ENCODE results near the gene HABP4. TPM values are rescaled to one million over a fixed set of nuclear protein-coding genes. Genes with fewer than 3 reads are reported as not detected.
A peak's percentile ranks its signal among the peaks of the same experiment; 100 is the strongest.

The HABP4 gene
- total and polyA plus RNA-seq, 9 of the 15 experiments (the other 6 are each of a cell fraction or from before 2014, with no cell fraction given) = 0.38 to 2.4 (median 1.9) TPM

DNA sequence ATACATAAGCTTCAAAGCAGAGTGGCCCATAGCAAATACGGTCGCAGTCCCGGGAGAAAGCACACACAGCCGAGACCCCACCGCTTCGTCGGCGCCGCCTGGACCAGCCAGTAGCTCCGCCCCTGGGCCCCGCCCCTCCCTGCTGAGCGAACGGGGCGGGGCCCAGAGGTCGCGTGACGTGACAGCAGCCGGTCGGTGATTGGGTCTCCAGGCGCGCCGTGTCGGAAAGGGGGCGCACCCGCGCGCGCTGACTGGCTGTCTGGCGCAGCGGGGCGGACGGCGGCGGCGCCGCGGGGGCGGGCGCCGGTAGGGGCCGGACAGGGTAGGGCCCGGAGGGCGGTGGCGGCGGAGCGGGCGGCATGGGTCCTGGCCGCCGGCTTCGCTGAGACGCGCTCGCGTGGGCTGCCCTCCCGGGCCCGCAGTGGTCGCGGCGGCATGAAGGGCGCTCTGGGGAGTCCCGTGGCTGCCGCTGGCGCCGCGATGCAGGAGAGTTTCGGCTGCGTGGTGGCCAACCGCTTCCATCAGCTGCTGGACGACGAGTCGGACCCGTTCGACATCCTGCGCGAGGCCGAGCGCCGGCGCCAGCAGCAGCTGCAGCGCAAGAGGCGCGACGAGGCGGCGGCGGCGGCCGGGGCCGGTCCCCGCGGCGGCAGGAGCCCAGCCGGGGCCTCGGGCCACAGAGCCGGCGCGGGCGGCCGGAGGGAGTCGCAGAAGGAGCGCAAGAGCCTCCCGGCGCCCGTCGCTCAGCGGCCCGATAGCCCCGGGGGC lies at the start of gene HABP4 (continued):
- TF ChIP-seq, protein P1, sequence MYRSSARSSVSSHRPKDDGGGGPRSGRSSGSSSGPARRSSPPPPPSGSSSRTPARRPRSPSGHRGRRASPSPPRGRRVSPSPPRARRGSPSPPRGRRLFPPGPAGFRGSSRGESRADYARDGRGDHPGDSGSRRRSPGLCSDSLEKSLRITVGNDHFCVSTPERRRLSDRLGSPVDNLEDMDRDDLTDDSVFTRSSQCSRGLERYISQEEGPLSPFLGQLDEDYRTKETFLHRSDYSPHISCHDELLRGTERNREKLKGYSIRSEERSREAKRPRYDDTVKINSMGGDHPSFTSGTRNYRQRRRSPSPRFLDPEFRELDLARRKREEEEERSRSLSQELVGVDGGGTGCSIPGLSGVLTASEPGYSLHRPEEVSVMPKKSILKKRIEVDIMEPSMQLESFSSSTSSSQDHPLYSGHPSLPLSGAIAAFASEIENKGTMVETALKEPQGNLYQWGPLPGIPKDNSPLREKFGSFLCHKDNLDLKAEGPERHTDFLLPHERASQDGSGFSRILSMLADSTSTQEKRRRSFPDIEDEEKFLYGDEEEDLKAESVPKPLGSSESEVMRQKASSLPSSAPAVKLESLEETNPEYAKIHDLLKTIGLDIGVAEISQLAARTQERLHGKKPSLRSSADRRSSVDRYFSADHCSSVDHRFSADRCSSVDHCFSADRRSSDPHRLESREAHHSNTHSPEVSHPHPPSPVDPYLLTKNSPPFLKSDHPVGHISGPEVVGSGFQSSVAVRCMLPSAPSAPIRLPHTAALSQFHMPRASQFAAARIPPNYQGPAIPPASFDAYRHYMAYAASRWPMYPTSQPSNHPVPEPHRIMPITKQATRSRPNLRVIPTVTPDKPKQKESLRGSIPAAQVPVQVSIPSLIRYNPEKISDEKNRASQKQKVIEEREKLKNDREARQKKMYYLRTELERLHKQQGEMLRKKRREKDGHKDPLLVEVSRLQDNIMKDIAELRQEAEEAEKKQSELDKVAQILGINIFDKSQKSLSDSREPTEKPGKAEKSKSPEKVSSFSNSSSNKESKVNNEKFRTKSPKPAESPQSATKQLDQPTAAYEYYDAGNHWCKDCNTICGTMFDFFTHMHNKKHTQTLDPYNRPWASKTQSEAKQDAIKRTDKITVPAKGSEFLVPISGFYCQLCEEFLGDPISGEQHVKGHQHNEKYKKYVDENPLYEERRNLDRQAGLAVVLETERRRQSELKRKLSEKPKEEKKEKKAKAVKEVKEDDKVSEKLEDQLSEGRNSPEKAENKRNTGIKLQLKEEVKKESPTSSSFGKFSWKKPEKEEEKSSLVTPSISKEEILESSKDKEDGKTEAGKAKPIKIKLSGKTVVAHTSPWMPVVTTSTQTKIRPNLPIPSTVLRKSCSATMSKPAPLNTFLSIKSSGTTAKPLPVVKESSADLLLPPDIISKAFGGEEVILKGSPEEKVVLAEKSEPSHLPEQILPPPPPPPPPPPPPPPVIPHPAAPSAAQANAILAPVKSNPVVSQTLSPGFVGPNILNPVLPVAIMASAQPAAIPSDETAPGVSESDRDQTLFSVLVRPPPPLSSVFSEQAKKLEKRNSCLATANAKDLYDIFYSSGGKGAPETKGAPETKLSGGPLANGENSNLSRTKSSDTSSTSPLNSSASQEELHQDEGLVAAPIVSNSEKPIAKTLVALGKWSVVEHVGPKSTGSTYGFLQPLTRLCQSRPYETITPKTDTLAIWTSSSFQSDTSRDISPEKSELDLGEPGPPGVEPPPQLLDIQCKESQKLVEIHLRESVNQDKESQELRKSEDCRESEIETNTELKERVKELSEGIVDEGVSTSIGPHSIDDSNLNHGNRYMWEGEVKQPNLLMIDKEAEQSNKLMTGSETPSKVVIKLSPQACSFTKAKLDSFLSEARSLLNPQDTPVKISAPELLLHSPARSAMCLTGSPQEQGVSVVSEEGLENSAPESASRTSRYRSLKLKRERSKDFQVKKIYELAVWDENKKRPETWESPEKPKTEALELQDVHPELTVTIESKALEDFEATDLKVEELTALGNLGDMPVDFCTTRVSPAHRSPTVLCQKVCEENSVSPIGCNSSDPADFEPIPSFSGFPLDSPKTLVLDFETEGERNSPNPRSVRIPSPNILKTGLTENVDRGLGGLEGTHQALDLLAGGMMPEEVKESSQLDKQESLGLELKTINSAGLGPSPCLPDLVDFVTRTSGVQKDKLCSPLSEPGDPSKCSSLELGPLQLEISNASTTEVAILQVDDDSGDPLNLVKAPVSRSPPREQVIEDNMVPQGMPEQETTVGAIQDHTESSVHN (IDR thresholded peaks at IDR 0.05; ENCODE audit: borderline replicate concordance in 1 of 2, low read depth in 1 of 2) = no peak
- TF ChIP-seq MBD2 (IDR thresholded peaks at IDR 0.05; ENCODE audit: borderline replicate concordance, low read depth) (peak; percentile 54), MEF2A (IDR thresholded peaks at IDR 0.05; ENCODE audit: control insufficient read depth, low read depth, low read length) (no peak), RBFOX2 (IDR thresholded peaks at IDR 0.05; ENCODE audit: low read depth, low read length) (peak; percentile 47), KDM5B (IDR thresholded peaks at IDR 0.05; ENCODE audit: insufficient replicate concordance, low read depth, low read length) (peak; percentile 47), FOS (IDR thresholded peaks at IDR 0.05; ENCODE audit: extremely low read depth, insufficient read length) (peak; percentile 83), MXI1 (IDR thresholded peaks at IDR 0.05; ENCODE audit: low read depth, low read length) (no peak), MED1 (CRISPR knock-in tag; IDR thresholded peaks at IDR 0.05; ENCODE audit: borderline replicate concordance) (no peak), BHLHE40 (IDR thresholded peaks at IDR 0.05; ENCODE audit: low read length) (peak; percentile 97), IRF2 (CRISPR knock-in tag; IDR thresholded peaks at IDR 0.05) (no peak), HDAC8 (tag; IDR thresholded peaks at IDR 0.05) (no peak), HNRNPLL (IDR thresholded peaks at IDR 0.05; ENCODE audit: low read depth, low read length, poor library complexity, severe bottlenecking) (peak; percentile 57), BACH1 (tag; IDR thresholded peaks at IDR 0.05) (no peak), SRSF7 (optimal IDR thresholded peaks at IDR 0.05; ENCODE audit: low read depth, low read length) (no peak), POLR3G (IDR thresholded peaks at IDR 0.05; ENCODE audit: extremely low read depth, insufficient read length, insufficient replicate concordance) (no peak)
- TF ChIP-seq, protein P2, sequence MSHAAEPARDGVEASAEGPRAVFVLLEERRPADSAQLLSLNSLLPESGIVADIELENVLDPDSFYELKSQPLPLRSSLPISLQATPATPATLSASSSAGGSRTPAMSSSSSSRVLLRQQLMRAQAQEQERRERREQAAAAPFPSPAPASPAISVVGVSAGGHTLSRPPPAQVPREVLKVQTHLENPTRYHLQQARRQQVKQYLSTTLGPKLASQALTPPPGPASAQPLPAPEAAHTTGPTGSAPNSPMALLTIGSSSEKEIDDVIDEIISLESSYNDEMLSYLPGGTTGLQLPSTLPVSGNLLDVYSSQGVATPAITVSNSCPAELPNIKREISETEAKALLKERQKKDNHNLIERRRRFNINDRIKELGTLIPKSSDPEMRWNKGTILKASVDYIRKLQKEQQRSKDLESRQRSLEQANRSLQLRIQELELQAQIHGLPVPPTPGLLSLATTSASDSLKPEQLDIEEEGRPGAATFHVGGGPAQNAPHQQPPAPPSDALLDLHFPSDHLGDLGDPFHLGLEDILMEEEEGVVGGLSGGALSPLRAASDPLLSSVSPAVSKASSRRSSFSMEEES (CRISPR knock-in tag; IDR thresholded peaks at IDR 0.05) = no peak
- TF ChIP-seq, protein P3, sequence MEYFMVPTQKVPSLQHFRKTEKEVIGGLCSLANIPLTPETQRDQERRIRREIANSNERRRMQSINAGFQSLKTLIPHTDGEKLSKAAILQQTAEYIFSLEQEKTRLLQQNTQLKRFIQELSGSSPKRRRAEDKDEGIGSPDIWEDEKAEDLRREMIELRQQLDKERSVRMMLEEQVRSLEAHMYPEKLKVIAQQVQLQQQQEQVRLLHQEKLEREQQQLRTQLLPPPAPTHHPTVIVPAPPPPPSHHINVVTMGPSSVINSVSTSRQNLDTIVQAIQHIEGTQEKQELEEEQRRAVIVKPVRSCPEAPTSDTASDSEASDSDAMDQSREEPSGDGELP (CRISPR knock-in tag; IDR thresholded peaks at IDR 0.05; ENCODE audit: borderline replicate concordance) = no peak; the same call in 1 of the 2 replicates
